Transverse colon (tissue), 3 donors: ENCODE data around the gene GLIPR2.

ENCODE experiments used
- CTCF ChIP-seq, 5 experiments: fragments of 200-600 bp in 3 of 5; fragments of 450-650 bp in 2 of 5; sonication (generic) in 3 of 5; IDR thresholded peaks; 1 replicate in 2 of 5; 2 replicates in 3 of 5; pipeline ENCODE4 v1.5.1; 2016 to 2017; ENCODE audit warnings: antibody characterized with exemption in 5 of 5, inconsistent platforms in 3 of 5, mild to moderate bottlenecking in 2 of 5, moderate library complexity in 1 of 5
- POLR2A ChIP-seq: fragments of 450-650 bp; IDR thresholded peaks from one replicate; pipeline ENCODE4 v1.6.1; 2016; ENCODE audit warnings: antibody characterized with exemption, mild to moderate bottlenecking, moderate library complexity

- no peak for TF ChIP-seq CTCF (IDR thresholded peaks at IDR 0.05)
- no peak for TF ChIP-seq POLR2A
Observed at GRCh38 chr9:36153746-36154145, 17.2 kb downstream of the GLIPR2 start.
